NCI-H2029 treated with DMSO at 0.1 percent for 48 hours (cell line): Measurements from ENCODE around the gene IGFBPL1.
"Not testable (repeated sequence)": the region's sequence is repeated elsewhere in the genome, so short reads cannot be mapped to it uniquely, and the experiment has no call there.

Experiments used
- DNase-seq: peaks from one replicate; lab custom pipeline; 2025; lab: John Stamatoyannopoulos, UW

IGFBPL1 gene

DNA sequence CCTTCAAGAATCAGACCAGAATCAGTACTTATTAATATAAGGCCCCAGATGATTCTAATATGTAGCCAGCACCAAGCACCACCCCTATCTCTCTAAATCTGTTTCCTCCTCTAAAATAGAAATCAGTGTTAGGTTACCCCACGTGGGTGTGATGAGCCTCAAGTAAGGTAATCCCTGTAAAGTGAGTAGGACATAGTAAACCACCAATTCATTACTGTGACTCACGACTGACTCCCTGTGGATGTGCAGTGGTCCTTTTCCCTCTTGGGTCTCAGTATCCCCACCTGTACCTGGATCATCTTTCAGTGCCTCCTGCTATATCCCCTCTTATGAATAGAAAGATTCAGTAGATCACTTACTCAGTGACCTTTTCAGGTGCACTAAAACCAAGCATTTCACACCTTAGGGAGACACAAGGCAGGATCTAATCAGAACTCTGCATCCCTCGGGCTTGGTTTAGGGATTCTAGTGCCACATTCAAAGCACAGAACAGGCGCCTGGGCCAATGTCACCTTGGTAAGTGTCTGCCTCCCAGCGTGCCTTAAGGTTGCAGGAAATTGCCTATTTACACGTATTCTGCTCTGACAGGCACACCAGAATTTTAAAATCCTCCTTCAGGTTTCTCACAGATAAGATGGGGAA lies 43.9 kb downstream of the IGFBPL1 start:
- no peak for DNase-seq

GRCh38 chr9:38377336-38378083 lies 46.7 kb downstream of the IGFBPL1 start:
- not testable (repeated sequence) for DNase-seq

- no peak for DNase-seq
These were observed 48.1 kb downstream of the IGFBPL1 start for GRCh38 chr9:38376021-38376670.

DNA sequence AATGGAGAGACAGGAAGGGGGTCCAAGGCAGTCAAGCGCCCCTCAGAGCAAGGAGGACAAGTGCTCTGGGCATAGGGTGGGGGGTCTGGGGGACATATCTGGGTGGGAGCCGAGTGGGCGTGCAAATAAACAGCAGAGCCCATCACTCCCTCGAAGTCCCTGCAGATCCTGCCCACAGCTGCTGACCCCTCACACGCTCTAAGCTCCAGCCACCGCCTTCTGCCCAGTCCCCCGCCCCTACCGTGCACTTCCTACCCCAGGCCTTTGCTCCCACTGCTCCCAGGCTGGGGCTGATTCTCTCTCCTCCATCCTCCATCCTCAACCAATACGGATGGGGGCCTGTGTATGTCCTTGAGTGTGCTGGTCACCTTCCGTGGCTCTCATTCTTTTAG lies 48.7 kb downstream of the IGFBPL1 start:
- DNase-seq, result no peak

- no peak for DNase-seq
These were observed 49.2 kb downstream of the IGFBPL1 start for GRCh38 chr9:38374847-38375571.

- no peak for DNase-seq
These were observed 50.6 kb downstream of the IGFBPL1 start for GRCh38 chr9:38373679-38374078.

- DNase-seq, result no peak
These were observed 51.3 kb downstream of the IGFBPL1 start for GRCh38 chr9:38372762-38373619.

DNA sequence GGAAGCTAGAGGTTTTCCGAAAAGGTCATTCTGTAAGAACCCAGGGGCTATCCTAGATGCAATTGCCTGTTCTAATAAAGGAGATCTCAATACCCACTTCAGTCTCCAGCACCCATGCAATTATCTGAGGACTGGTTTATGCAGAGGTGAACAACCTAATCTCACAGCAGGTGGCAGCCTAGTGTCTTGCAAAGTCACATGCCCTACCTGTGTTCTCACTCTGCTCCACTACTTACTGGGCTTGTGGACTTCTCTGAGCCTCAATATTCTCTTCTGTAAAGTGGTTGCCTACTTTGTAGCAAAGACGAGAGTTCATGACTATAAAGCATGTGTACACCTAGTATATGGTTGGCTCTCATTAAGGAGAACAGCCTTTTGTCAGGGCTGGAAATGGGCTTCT lies 52.8 kb downstream of the IGFBPL1 start:
- DNase-seq, result peak; percentile 80

- no peak for DNase-seq
These were observed 54.1 kb downstream of the IGFBPL1 start for GRCh38 chr9:38370176-38370575.

DNA sequence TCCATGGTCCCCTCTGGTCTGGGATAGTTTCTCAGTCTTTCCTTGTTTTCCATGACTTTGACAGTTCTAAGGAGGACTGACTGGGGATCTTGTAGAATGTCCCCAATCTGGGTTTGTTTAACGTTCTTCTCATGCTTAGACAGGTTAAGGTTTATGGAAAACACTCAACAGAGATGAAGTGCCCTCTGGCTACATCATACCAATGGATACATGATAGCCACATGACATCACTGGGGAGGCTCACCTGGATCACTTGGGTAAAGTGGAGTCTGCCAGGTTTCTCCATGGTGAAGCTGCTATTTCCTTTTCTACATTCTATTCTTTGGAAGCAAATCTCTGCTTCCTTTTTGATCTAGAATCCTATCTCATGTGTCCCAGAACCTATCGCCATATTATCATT lies 55.5 kb downstream of the IGFBPL1 start:
- DNase-seq, result peak; percentile 78

GRCh38 chr9:38367898-38368297 lies 56.4 kb downstream of the IGFBPL1 start:
- no peak for DNase-seq

GRCh38 chr9:38363589-38363925 lies 60.7 kb downstream of the IGFBPL1 start:
- no peak for DNase-seq

GRCh38 chr9:38362852-38363588 lies 61.2 kb downstream of the IGFBPL1 start:
- peak; percentile 61 for DNase-seq

- DNase-seq, result no peak
These were observed 62.8 kb downstream of the IGFBPL1 start for GRCh38 chr9:38361473-38361850.

DNA sequence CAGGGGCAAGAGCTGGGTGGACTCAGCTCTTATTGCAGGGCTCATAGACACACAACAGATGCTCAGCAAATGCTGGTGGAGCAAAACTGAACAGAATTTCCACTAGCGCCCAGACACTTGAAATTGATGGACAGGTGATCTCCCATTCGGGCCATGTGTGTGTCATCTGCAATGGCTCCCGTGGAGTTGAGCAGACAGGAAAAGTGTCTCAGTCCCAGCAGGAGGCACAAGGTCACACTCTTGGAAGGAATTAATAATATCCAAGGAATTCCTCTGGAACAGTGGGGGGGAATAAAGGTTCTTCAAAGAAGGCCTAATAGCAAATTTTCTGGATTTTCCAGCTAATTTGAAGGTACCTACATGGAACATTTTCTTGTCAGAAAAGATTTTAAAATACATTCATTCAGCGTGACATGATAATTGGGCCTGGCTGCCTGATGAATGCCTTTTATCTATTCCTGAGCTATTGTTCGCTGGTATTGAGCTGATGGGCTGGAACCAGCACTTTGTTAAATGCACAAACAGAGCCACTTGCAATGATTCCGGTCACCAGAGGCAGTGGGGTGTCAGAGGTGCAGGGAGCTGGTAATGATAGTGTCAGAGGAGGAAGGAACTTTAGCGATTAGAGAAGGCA lies 63.3 kb downstream of the IGFBPL1 start:
- no peak for DNase-seq

GRCh38 chr9:38359689-38360385 lies 64.4 kb downstream of the IGFBPL1 start:
- no peak for DNase-seq

DNA sequence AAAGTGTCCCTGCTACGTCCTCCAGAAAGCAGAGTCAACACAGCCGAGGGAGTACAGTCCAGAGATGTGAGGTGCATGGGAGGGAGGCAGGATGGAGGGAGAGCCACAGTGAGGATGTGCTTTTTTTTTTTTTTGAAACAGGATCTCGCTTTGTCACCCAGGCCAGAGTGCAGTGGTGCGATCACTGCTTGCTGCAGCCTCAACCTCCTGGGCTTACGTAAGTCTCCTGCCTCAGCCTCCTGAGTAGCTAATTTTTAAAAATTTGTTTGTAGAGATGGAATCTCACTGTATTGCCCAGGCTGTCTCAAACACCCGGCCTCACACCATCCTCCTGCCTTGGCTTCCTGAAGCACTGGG lies 65.0 kb downstream of the IGFBPL1 start:
- DNase-seq, result no peak

- no peak for DNase-seq
These were observed 65.6 kb downstream of the IGFBPL1 start for GRCh38 chr9:38358390-38359296.
